ENCODE measurements around the gene ADGRB3. TPM values are rescaled to one million over a fixed set of nuclear protein-coding genes. Genes with fewer than 3 reads are reported as not detected.

Gene ADGRB3
- total RNA-seq, 1 donor from 2014 or later, result 1.8 TPM

DNA sequence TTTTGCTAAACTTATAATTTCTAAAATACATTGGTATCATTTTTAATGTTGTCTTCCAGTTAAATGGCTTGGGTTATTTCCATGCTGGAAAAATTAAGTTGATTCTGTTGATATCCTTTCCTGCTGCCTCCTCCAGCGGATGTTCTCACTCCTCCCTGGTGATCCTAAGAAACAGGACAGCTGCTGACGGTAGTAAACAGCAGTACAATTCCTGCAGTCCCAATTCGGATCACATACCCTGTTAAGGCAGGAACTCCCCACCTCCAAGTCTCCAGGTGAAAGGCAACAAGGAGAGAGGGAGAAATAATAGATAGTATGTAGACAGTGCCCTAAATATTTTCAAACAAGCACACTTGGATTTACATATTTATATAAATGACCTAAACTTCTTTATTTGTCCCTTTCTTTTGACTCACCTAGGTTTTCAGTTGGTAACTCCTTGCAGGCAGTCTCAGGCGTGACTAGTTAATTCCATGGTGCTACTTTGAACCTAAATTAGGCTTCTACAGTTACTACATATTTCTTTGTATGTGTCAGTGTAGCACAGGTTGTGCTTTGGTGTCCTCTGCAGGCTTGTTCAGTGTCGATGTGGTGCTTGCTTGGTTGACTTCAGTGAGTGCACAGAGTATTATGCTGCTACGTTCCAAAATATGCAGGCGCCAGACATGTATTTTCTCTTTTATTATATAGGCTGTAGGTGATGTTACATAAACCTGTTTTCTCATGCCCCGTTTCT is 126.0 kb downstream of the ADGRB3 start:
- Mint-ChIP-seq H3K27me3 (no peaks in the 10 kb centered on the region), H3K36me3 (ENCODE audit: insufficient read depth) (no peaks in the 10 kb centered on the region), H3K4me1 (ENCODE audit: low read depth) (no peaks in the 10 kb centered on the region), H3K9me3 (ENCODE audit: low read depth) (no peaks in the 10 kb centered on the region), H3K27ac (no peak overlapping the region), H3K4me3 (ENCODE audit: low read depth) (no peak overlapping the region)
- TF ChIP-seq, protein P1, sequence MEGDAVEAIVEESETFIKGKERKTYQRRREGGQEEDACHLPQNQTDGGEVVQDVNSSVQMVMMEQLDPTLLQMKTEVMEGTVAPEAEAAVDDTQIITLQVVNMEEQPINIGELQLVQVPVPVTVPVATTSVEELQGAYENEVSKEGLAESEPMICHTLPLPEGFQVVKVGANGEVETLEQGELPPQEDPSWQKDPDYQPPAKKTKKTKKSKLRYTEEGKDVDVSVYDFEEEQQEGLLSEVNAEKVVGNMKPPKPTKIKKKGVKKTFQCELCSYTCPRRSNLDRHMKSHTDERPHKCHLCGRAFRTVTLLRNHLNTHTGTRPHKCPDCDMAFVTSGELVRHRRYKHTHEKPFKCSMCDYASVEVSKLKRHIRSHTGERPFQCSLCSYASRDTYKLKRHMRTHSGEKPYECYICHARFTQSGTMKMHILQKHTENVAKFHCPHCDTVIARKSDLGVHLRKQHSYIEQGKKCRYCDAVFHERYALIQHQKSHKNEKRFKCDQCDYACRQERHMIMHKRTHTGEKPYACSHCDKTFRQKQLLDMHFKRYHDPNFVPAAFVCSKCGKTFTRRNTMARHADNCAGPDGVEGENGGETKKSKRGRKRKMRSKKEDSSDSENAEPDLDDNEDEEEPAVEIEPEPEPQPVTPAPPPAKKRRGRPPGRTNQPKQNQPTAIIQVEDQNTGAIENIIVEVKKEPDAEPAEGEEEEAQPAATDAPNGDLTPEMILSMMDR (IDR thresholded peaks at IDR 0.05; ENCODE audit: unreplicated experiment), result no peak
- no peak for DNase-seq (ENCODE audit: low spot score, unreplicated experiment)

DNA sequence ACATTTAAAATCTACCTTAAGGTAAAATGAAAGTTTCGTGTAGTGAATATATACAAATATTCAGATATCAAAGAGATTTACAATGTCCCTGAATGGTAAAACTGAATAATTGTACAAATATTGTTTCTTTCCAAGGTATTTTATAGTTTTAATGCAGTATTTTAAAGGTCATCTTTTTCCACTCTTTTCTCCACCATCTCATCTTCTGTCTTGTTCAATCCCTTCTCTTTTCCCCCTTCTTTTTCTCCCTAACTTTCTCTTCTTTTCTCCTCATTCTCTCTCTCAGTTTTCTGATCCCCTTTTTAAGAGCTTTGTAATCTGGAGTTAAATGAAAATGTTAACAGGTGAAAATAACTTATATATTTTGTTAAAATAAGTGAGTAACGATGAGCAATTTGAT is 126.9 kb downstream of the ADGRB3 start:
- Mint-ChIP-seq H3K9me3 (ENCODE audit: low read depth) (no peaks in the 10 kb centered on the region), H3K4me1 (ENCODE audit: low read depth) (no peaks in the 10 kb centered on the region), H3K4me3 (ENCODE audit: low read depth) (no peak overlapping the region), H3K27me3 (no peaks in the 10 kb centered on the region), H3K27ac (no peak overlapping the region), H3K36me3 (ENCODE audit: insufficient read depth) (no peaks in the 10 kb centered on the region)
- TF ChIP-seq, protein P1 (IDR thresholded peaks at IDR 0.05; ENCODE audit: unreplicated experiment), result no peak
- DNase-seq (ENCODE audit: low spot score, unreplicated experiment), result no peak

DNA sequence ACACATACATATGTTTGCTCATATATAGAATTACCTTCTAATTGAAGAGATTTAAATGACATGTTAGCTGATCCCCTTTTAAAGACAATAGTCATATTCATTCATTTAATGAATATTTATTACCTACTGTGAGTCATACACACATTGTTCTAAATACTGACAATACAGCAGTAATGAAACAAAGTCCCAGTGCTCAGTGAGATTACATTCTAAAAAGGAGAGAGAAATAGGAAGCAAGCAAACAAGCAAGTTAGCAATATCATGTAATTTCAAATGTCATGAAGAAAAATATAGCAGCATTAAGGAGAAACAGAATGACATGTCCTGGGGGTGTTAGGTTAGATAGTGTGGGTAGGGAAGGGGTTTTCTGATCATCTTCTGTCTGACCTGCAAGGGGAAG is 136.3 kb downstream of the ADGRB3 start:
- Mint-ChIP-seq H3K4me3 (ENCODE audit: low read depth) (no peak overlapping the region), H3K9me3 (ENCODE audit: low read depth) (peaks cover 9% of the 10 kb centered on the region), H3K27ac (no peak overlapping the region), H3K27me3 (no peaks in the 10 kb centered on the region), H3K4me1 (ENCODE audit: low read depth) (no peaks in the 10 kb centered on the region), H3K36me3 (ENCODE audit: insufficient read depth) (no peaks in the 10 kb centered on the region)
- TF ChIP-seq, protein P1 (IDR thresholded peaks at IDR 0.05; ENCODE audit: unreplicated experiment), result no peak
- no peak for DNase-seq (ENCODE audit: low spot score, unreplicated experiment)

DNA sequence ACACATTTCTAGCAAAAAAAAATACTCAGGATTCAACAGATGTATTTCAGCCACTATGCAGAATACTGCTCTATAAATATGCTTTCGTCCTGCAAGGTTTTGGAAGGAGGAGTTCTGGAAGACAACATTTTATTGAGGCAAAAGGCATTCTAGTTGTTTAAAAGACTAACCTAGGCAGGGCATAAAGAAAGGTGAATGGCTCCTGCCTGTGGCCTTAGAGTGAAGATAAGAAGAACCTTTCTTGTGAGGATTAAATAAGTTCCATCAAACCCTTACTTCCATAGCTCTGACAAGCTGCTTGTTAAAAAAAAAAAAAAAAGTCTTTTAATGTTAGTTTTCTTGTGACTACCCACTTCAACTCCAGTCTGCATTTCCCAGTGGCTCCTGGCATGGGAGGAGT is 139.8 kb downstream of the ADGRB3 start:
- no peak overlapping the region for H3K4me3 Mint-ChIP-seq (ENCODE audit: low read depth)
- no peaks in the 10 kb centered on the region for H3K36me3 Mint-ChIP-seq (ENCODE audit: insufficient read depth)
- H3K27ac Mint-ChIP-seq, result no peak overlapping the region
- DNase-seq (ENCODE audit: low spot score, unreplicated experiment), result no peak
- TF ChIP-seq, protein P1 (IDR thresholded peaks at IDR 0.05; ENCODE audit: unreplicated experiment), result no peak
- H3K4me1 Mint-ChIP-seq (ENCODE audit: low read depth), result no peaks in the 10 kb centered on the region
- H3K27me3 Mint-ChIP-seq, result no peaks in the 10 kb centered on the region
- no peaks in the 10 kb centered on the region for H3K9me3 Mint-ChIP-seq (ENCODE audit: low read depth)

DNA sequence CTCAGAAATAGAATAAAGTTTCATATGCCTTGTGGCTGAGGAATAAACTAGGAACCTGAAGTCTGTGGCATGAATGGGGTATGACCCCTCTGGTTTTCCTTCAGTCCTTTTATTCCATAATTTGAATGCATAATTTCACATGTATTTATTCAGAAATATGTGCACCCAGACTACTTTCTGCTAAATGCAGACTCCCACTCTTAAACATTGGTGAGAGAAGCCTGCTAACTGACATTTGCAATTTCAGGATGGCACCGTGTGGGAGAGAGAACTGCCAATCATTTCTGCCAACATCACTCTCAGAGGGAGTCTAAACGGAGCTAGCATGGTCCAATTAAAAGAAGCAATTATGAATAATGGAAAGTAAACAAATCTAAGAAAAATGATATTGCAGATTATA is 141.3 kb downstream of the ADGRB3 start:
- H3K4me1 Mint-ChIP-seq (ENCODE audit: low read depth), result no peaks in the 10 kb centered on the region
- TF ChIP-seq, protein P1 (IDR thresholded peaks at IDR 0.05; ENCODE audit: unreplicated experiment), result no peak
- DNase-seq (ENCODE audit: low spot score, unreplicated experiment), result no peak
- no peak overlapping the region for H3K4me3 Mint-ChIP-seq (ENCODE audit: low read depth)
- no peaks in the 10 kb centered on the region for H3K36me3 Mint-ChIP-seq (ENCODE audit: insufficient read depth)
- no peak overlapping the region for H3K27ac Mint-ChIP-seq
- peaks cover 3% of the 10 kb centered on the region for H3K27me3 Mint-ChIP-seq
- H3K9me3 Mint-ChIP-seq (ENCODE audit: low read depth), result no peaks in the 10 kb centered on the region
